ENCODE measurements around the gene RNASEH1.
"Not testable (repeated sequence)": the region's sequence is repeated elsewhere in the genome, so short reads cannot be mapped to it uniquely, and the experiment has no call there.

RNASEH1 gene

DNA sequence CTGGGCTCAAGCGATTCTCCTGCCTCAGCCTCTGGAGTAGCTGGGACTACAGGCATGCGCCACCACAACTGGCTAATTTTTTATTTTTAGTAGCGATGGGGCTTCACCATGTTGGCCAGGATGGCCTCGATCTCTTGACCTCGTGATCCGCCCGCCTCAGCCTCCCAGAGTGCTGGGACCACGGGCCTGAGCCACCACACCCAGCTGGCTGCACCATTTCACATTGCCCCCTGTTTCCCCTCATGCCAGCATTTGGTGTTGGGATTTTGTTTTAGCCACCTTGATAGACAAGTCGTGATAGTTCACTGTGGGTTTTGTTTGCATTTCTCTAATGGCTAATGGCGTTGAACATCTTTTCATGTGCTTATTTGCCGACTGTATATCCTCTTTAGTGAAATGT is 31.0 kb upstream of the RNASEH1 start:
- DNase-seq, result no peak

DNA sequence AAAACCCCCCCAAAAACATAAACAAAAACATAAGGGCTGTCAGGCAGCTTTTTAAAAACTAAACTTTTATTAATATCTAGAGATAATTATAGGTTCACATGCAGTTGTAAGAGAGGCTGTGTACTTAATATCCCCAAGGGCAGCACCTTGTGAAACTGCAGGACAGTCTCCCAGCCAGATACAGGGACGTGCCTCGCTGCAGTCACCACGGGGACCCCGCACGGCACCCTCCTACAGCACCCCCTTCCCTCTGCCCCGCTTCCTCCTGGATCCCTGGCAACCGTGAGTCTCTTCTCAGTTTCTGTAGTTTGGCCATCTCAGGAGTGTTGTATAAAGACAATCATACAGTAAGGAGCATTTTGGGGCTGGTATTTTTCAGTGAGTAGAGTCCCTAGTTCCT is 30.0 kb upstream of the RNASEH1 start:
- DNase-seq, result no peak

DNA sequence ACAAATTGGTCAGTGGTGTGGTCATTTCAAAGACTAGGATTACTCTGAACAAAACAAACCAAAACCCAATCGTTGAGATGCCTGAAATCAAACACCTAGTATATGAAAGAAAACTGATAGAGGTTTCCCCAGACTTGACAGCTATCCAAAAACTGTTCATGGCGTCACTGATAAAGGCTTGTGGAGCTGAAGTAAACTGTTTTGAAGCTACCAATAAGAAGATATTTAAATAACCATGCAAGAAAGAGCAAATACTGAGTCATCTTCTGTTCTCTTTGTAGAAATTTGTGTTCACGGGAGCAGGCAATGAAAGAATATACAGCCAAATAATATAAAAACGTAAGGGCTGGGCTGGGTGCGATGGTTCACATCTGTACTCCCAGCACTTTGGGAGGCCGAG is 29.3 kb upstream of the RNASEH1 start:
- no peak for DNase-seq

DNA sequence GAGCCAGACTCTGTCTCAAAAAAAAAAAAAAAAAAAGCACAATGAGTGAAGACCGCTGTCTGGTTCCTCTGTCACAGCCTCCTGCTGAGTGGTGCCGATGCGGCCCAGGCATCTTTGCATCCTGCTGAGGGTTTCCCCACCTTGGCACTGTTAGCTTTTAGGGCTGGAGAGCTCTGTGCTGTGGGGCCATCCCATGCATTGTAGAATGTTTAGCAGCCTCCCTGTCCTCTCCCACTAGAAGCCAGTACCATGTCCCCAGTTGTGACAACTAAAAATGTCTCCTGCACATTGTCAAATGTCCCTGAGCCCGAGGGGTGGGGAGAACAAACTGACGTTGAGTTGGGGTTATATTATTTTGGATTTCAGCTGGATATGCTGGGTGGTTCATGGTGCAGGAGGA is 28.9 kb upstream of the RNASEH1 start:
- DNase-seq, result no peak

DNA sequence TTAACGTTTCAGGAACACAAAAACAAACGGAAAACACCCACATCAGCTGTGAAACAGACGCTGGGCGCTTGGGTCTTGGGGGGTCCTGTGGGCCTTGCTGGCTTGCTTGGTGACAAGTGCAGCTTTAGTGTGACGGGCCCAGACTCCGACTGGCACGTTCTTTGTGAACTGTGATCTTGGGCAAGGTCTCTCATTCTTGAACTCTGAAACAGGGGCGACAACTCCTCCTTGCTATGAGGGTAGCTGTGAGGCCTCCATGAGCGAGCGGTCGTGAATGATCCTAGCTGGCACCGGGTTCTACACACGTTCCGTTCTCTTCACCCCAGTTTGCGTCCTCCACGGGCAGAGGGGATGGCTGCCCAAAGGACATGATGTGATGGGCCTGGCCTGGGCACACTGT is 28.1 kb upstream of the RNASEH1 start:
- no peak for DNase-seq

DNA sequence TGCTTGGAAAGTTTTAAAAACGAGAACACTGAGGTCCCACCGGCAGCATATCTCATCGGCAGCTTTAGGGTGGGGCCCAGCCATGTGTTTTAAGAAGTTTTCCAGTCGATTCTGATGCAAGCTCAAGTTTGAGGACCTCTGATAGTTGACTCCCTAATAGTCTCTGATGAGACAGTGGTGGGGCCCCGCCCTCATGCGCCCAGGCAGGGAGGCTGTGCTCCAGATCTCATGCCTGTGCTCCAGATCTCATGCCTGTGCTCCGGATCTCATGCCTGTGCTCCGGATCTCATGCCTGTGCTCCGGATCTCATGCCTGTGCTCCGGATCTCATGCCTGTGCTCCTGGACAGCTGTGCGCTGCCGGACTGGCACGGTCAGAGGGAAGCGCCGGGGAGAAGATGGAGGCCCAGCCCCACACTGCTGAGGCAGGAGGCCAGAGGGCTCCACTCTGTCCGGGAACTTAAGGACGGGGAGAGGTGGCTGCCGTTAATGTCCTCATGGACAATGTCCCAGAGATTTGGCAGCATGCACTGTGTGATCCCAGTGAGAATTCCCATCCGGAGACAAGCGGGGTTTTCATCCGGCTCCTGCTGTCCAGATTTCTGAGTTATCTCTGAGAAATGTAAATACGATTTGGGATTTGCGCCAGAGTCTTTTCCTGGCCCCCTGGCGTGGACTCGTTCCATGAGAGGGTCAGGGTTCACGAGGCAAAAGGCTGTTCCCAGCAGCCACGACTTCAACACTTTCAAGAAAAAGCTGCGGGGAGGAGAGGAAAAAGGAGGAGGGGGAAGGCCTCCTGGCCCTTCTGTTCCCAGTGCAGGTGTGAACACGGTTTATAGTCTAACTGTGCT is 27.4 kb upstream of the RNASEH1 start:
- DNase-seq, result no peak

DNA sequence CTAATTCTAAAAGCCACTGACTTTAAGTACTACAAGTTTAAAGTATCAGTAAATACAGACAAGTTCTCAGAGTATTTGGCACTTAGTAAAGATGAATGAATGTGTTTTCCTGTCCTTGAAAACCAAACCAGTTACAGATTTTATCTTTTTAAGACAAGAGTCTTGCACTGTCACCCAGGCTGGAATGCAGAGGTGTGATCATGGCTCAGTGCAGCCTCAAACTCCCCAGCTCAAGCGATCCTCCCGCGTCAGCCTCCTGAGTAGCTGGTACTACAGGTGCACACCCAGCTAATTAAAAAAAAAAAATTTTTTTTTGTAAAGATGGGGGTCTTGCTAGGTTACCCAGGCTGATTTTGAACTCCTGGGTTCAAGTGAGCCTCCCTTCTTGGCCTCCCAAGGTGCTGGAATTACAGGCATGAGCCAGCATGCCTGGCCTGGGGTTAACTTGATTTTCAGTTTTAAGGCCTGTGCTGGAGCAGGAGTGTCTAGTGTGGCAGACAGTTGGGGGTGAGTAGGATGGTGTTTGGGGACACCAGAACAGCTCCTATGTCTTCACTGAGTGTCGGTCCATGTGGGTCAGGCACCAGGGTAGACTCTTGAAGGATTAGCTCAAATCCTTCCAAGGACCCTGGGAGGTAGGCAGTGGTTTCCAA is 26.6 kb upstream of the RNASEH1 start:
- DNase-seq, result no peak

DNA sequence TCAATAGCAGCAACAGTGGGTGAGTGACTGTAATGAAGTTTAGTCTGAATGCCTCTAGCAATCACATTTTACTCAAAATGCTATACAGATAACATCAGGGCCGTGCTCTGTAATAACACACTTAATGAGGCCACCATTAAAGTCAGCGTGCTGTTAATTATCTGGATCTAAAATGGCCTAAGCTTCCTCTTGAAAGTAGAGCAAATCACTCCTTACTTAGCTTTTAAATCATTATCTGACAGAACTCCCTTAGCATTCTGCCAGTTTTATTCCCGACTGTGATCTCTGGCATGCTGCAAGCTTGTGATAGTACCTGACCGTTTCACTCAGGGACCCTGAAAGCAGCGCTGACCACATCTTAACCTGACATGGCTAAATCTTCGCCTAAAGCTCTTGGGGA is 25.9 kb upstream of the RNASEH1 start:
- no peak for DNase-seq

DNA sequence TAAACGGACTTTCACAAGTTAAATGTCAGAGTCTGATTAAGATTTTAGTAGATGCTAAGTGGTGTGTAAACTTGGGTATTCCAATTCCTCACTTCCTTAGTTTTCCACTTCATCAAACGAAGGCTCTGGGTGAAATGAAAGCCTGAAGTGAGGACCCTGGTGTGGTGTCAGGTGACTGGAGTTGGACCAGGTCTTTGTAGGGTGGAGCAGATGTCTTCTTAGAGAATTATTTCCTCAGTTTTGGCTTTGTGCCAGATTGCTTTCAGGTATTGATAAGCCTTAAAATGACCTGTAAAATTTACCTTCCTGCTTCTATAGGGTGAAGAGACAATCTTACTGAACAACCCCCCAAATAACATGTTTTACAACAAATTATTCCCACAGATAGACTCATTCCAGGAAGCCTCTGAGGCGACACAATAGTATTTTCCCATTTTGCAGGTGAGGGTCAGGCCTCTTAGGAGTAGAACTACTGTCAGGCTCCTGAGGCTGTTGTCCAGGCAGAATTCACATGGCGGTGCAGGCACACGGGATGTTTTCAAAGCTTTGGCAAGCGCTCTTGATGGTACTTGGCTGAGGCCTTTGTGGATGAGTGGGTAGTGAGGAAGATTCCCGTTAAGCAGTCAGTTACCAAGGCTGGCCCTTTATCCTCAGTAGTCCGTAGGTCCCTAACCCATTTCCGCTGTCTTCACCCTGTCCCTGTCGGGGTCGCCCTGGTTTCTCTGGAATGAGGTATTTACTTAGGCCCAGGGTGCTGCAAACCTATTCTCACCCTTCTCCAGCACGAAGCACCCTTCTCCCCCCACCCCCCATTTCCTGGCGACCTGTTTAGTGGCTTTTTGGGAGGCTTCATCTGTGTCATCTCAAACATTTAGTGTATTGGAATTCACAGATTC is 23.5 kb upstream of the RNASEH1 start:
- no peak for DNase-seq

DNA sequence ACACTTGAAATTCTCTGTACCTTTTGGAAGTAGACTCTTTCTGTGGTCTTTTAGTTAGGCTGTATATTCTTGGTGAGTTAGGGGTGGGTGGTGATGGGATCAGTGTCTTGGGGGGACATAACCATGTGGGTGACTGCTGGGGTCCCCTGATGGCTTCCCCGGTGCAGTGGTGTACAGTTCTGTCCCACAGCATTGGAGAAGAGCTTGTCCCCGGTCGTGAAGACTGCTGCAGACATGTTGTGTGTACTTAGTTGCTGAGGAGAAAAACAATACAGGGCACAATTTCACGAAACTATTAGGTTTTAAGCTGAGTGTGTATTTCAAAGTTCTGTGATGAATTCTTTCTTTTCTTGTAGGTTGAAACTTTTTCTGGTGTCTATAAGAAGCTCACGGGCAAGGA is 22.3 kb upstream of the RNASEH1 start:
- no peak for DNase-seq

DNA sequence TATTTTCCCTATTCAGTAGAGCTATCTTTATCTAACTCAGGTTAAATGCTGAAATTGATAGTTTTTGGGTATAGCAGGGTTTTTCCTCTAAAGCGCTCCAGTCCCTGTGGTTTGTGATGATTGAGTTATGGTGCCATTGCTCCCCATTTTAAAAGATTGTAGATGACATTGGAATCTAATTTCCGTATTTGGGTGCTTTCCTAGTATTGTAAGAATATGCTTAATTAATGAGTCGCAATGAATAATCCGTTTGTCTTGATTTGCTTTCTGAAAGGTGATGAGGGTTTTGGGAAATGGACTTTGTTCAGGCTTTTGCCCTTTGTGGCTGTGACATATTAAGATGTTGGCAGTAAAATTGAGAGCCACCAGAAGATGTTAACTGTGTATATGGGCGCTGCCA is 20.9 kb upstream of the RNASEH1 start:
- DNase-seq, result no peak

DNA sequence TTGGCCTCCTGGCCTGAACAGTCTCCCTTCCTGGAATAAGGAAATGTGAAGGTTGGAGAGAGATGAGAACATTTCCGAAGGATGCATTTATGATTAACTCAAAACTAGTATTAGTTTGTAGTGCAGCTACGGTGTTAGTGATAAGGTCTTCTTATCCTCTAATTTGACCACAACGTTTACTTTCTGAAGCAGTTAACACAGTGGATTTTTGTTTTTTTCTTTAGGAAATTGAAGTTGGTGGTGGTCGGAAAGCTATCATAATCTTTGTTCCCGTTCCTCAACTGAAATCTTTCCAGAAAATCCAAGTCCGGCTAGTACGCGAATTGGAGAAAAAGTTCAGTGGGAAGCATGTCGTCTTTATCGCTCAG is 18.1 kb upstream of the RNASEH1 start:
- DNase-seq, result not testable (repeated sequence)

DNA sequence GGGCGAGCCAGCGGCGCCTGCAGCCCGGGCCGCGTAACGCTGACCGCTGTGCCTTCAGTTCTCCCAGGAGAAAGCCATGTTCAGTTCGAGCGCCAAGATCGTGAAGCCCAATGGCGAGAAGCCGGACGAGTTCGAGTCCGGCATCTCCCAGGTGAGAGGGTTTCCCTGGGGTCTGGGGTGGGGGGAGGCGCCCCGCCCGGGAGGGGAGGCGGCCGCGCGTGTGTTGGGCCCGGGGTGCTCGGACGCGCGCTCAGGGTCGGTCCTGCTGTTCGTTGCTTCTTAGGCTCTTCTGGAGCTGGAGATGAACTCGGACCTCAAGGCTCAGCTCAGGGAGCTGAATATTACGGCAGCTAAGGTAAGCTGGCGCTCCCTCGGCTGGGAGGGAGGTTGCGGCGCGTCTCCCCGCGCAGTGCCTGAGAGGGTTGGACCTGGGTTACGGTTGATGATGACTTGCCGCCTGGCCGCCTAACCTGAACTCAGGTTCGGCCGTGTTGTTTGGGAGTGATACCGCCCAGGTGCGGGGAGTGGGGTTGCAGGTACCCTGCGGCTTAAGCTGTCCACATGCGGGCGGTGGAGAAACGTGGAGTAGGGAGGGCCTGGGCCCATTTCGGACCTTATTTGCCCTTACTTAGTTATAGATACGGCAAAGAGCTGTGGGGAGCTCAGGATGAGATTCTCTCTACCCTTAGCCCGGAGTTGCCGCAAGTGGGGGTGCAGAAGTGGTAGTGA is 17.6 kb upstream of the RNASEH1 start:
- no peak for DNase-seq

DNA sequence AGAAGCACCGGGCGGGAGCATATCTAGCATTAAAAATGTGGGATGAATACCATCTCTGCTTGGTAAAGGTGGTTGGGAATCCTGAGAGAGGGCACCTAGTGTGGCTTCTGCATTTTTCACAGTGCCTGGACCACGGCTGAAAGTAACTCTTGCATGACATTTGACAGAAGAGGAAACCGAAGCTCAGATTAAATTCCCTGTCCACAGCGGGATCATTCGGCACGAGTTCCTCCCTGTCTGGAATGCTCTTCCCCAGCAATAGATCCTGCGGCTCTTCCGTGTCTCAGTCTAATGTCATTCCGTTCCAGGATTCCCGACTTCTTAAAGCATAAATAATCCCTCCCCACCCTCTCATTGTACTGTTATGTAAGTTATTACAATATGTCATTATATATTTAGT is 16.0 kb upstream of the RNASEH1 start:
- no peak for DNase-seq

DNA sequence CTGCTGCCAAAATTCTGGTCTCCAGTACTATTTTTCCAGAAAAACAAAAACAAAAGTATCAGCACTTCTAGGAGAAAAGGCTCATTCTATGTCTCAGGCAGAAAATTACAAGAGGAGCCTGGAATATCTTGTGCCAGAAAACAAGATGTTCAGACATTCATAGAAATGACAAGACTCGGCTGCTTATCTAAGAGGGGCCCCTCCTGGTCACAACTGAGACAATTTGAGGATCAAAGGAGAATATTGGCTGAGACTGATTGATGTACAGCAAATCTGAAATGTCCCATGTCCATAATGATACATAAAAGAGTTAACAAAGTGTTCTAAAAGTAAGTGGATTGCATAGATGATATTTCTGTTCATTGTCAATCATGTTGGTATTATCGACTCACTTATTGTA is 14.5 kb upstream of the RNASEH1 start:
- no peak for DNase-seq

DNA sequence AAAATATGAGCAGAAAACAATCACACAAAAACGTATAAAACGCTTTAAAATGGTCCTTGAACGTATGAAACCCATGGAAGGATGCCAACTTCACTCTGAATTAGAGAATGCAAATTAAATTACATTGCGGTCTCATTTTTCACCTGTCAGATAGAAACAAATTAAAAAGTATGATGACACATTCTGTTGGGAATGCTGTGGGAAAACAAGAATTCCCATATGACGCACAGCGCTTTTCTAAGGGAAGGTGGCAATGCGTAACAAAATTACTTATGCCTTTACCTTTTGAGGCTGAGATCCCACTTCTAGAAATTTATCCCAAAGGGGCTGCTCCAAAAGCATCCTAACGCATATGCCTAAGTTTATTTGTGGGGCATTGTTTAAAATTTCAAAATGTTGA is 13.2 kb upstream of the RNASEH1 start:
- peak; percentile 3 for DNase-seq

DNA sequence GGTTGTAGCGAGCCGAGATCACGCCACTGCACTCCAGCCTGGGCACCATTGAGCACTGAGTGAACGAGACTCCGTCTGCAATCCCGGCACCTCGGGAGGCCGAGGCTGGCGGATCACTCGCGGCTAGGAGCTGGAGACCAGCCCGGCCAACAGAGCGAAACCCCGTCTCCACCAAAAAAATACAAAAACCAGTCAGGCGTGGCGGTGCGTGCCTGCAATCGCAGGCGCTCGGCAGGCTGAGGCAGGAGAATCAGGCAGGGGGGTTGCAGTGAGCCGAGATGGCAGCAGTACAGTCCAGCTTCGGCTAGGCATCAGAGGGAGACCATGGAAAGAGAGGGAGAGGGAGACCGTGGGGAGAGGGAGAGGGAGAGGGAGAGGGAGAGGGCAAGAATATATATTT is 11.5 kb upstream of the RNASEH1 start:
- not testable (repeated sequence) for DNase-seq

DNA sequence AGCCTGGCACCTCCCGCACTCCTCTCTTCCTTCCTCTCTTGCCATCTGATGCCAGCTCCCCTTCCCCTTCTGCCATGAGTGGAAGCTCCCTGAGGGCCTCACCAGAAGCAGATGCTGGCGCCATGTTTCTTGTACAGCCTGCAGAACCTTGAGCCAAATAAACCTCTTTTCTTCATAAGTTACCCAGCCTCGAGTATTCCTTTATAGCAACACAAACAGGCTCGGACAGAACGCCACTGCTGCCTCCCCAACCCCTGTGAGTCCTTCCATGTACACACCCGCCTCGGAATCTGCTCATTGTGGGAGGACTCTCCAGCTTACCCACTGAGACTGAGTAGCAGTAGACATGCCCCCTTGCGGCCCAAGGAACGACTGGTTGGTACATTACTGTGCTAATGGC is 8.7 kb upstream of the RNASEH1 start:
- no peak for DNase-seq

DNA sequence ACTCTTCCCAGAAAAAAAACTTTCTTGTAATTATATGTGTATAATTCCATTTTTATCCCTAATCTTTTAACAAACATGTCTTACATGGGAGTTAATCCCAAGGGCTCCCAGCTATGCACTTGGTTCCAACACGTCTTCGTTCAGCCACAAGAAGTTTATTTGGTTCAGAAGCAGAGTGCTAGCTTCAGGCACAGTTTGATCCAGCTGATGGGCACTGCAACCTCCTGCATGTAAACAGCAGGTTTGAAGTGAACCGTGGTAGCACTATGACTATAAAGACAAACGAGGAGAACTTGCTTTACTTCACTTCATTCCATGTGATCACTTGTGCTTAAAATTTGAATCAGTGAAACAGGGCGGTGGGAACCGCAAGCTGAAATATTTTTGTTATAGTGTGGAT is 7.0 kb upstream of the RNASEH1 start:
- no peak for DNase-seq

DNA sequence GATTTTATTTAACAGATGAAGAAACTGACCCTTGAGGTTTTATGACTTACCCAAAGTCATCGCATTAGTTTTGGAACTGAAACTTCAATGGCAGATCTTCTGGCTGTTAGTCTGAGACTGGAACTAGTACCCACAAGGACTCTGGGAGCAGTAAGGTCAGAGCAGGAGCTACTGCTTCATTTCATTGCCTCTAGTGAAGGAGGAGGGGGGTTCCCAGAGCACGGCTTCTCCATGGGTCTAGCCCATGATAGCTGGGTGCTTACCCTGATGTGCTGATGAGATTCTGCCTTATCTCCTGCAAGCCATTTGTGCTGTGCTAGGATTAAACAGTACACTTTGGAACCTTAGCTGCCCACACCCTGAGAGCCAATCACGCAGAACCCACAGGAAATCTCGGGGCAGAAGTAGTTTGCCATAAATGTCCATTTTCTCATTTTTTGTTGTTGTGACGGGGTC is 5.4 kb upstream of the RNASEH1 start:
- no peak for DNase-seq

DNA sequence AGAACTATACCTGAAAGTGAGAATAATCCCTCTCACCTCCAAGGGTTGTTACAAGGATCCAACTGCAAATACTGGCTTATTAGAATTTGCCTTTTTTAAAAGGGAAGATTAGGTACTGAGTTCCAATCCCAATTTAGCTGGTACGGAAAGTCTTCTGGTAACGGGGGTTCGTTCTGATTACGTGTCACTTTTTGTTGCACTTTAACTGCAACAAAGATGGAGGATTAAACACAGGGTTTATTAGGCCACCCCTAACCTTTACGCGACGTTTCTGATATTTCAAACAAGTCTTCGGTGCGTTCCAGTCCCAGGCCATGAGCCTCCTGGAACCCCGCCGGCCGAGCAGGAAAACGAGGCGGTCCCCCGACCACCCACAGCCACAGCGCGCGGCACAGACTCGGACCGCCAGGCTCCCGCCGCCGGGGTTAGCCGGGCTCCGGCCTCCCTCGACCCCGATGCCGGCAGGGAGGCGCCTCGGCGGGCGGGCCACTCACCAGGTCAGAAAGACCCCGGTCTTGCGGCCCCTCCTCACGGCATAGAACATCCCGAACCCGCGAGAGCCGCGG is 411 bp downstream of the RNASEH1 start:
- peak; percentile 3 for DNase-seq

DNA sequence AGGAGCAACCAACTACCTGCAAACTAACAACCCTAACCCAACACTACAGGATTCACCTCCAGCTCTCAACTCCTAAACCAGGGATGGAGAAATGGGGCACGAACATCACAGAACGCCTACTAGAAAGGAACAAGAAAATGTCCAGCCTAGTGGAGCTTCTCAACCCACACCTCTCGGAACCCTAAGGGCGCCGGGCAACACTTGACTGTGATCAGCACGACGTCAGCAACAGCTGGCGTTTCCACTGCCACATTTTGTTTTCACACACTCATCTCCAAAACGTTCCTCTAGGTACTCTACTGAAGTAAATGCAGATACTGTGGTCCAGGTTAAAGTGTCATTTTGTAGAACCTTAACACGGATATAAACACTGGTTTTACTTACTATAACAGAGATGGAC is 4.2 kb downstream of the RNASEH1 start:
- no peak for DNase-seq

DNA sequence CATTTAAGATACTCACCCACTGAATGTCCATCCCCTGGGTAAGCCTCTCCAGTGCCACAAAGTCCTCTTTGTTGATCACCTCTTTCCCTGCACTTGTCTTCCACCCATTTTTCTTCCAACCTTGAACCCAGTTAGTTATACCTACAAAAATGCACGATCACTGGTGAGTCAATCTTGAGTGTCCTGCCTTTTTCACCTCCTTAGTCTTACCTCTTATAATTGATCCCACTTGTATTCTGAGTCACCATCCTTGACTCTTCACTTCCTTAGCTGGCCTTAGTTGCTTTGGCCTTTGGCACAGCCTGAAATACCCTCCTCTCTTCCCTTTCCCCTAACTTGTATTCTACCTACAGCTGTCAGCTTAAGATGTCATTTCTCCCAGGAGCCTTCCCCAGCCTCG is 10.2 kb downstream of the RNASEH1 start:
- DNase-seq, result no peak
